Measurements from ENCODE around the gene SAPCD2.

SAPCD2 gene

GRCh38 chr9:137083394-137084004 lies 13.1 kb upstream of the SAPCD2 start:
- no peaks in the 10 kb centered on the region for H3K36me3 ChIP-seq (ENCODE audit: control insufficient read depth, insufficient read depth, low read length)
- peak; percentile 72 for DNase-seq
- H3K79me2 ChIP-seq (ENCODE audit: control insufficient read depth, insufficient read depth, low read length): no peaks in the 10 kb centered on the region
- H2BK15ac ChIP-seq (replicated peaks; ENCODE audit: low read depth): no peak overlapping the region
- no peak overlapping the region for H3K4me2 ChIP-seq (ENCODE audit: low read length)
- no peak overlapping the region for H2BK120ac ChIP-seq (ENCODE audit: low read depth, low read length)
- no peak overlapping the region for H4K5ac ChIP-seq (ENCODE audit: low read length)
- no peak overlapping the region for H3K27ac ChIP-seq (ENCODE audit: low read depth, low read length)
- H3K18ac ChIP-seq (ENCODE audit: low read length): no peak overlapping the region
- H3K56ac ChIP-seq (ENCODE audit: low read length): peak overlapping the region; percentile 25
- H3K4me1 ChIP-seq (ENCODE audit: control insufficient read depth, low read depth, low read length): peaks cover 2% of the 10 kb centered on the region
- no peak overlapping the region for H3K4me3 ChIP-seq (ENCODE audit: low read length)
- no peak overlapping the region for H3K4ac ChIP-seq (ENCODE audit: low read depth, low read length)
- no peak overlapping the region for H2AK5ac ChIP-seq (ENCODE audit: low read length)
- no CpG with 5 or more reads among the region's 12 CpGs for WGBS (ENCODE audit: extremely low coverage, insufficient coverage, low lambda C conversion rate)
- H3K27me3 ChIP-seq (ENCODE audit: insufficient read depth, low read length, poor library complexity): peaks cover 4% of the 10 kb centered on the region
- H4K8ac ChIP-seq (ENCODE audit: low read depth, low read length): no peak overlapping the region
- no peak overlapping the region for H2BK5ac ChIP-seq (ENCODE audit: low read length)
- H3K79me1 ChIP-seq (ENCODE audit: low read length): no peaks in the 10 kb centered on the region
- H3K23ac ChIP-seq (ENCODE audit: low read length): peak overlapping the region; percentile 66
- no peak overlapping the region for H3K9ac ChIP-seq (ENCODE audit: low read length)

GRCh38 chr9:137082925-137083290 lies 12.6 kb upstream of the SAPCD2 start:
- H3K18ac ChIP-seq (ENCODE audit: low read length): no peak overlapping the region
- no peak overlapping the region for H3K4ac ChIP-seq (ENCODE audit: low read depth, low read length)
- H3K9ac ChIP-seq (ENCODE audit: low read length): no peak overlapping the region
- no peak for DNase-seq
- H4K5ac ChIP-seq (ENCODE audit: low read length): no peak overlapping the region
- no peaks in the 10 kb centered on the region for H3K79me2 ChIP-seq (ENCODE audit: control insufficient read depth, insufficient read depth, low read length)
- H3K4me3 ChIP-seq (ENCODE audit: low read length): no peak overlapping the region
- no peak overlapping the region for H2BK5ac ChIP-seq (ENCODE audit: low read length)
- peaks cover 7% of the 10 kb centered on the region for H3K27me3 ChIP-seq (ENCODE audit: insufficient read depth, low read length, poor library complexity)
- no peak overlapping the region for H4K8ac ChIP-seq (ENCODE audit: low read depth, low read length)
- H3K27ac ChIP-seq (ENCODE audit: low read depth, low read length): no peak overlapping the region
- no peak overlapping the region for H2BK120ac ChIP-seq (ENCODE audit: low read depth, low read length)
- H3K36me3 ChIP-seq (ENCODE audit: control insufficient read depth, insufficient read depth, low read length): no peaks in the 10 kb centered on the region
- no peak overlapping the region for H3K4me2 ChIP-seq (ENCODE audit: low read length)
- H3K56ac ChIP-seq (ENCODE audit: low read length): no peak overlapping the region
- no peaks in the 10 kb centered on the region for H3K79me1 ChIP-seq (ENCODE audit: low read length)
- no peak overlapping the region for H3K23ac ChIP-seq (ENCODE audit: low read length)
- peaks cover under 1% of the 10 kb centered on the region for H3K4me1 ChIP-seq (ENCODE audit: control insufficient read depth, low read depth, low read length)
- H2AK5ac ChIP-seq (ENCODE audit: low read length): no peak overlapping the region
- H2BK15ac ChIP-seq (replicated peaks; ENCODE audit: low read depth): no peak overlapping the region
- WGBS (ENCODE audit: extremely low coverage, insufficient coverage, low lambda C conversion rate): no CpG with 5 or more reads among the region's 8 CpGs

GRCh38 chr9:137082222-137082924 lies 12.0 kb upstream of the SAPCD2 start:
- Histone ChIP-seq H3K4ac (ENCODE audit: low read depth, low read length) (no peak overlapping the region), H2BK5ac (ENCODE audit: low read length) (no peak overlapping the region), H3K23ac (ENCODE audit: low read length) (no peak overlapping the region), H3K27me3 (ENCODE audit: insufficient read depth, low read length, poor library complexity) (peaks cover 9% of the 10 kb centered on the region), H2AK5ac (ENCODE audit: low read length) (no peak overlapping the region), H4K8ac (ENCODE audit: low read depth, low read length) (no peak overlapping the region), H3K79me1 (ENCODE audit: low read length) (no peaks in the 10 kb centered on the region), H3K4me1 (ENCODE audit: control insufficient read depth, low read depth, low read length) (no peaks in the 10 kb centered on the region), H3K79me2 (ENCODE audit: control insufficient read depth, insufficient read depth, low read length) (no peaks in the 10 kb centered on the region), H3K27ac (ENCODE audit: low read depth, low read length) (no peak overlapping the region), H3K4me2 (ENCODE audit: low read length) (no peak overlapping the region), H2BK120ac (ENCODE audit: low read depth, low read length) (no peak overlapping the region), H3K56ac (ENCODE audit: low read length) (no peak overlapping the region), H3K4me3 (ENCODE audit: low read length) (no peak overlapping the region), H3K18ac (ENCODE audit: low read length) (no peak overlapping the region), H3K9ac (ENCODE audit: low read length) (no peak overlapping the region), H3K36me3 (ENCODE audit: control insufficient read depth, insufficient read depth, low read length) (no peaks in the 10 kb centered on the region), H4K5ac (ENCODE audit: low read length) (no peak overlapping the region), H2BK15ac (replicated peaks; ENCODE audit: low read depth) (no peak overlapping the region)
- WGBS (ENCODE audit: extremely low coverage, insufficient coverage, low lambda C conversion rate): no CpG with 5 or more reads among the region's 16 CpGs
- DNase-seq: no peak

GRCh38 chr9:137080260-137081122 lies 10.1 kb upstream of the SAPCD2 start:
- no peak overlapping the region for H3K27ac ChIP-seq (ENCODE audit: low read depth, low read length)
- H3K4me1 ChIP-seq (ENCODE audit: control insufficient read depth, low read depth, low read length): no peaks in the 10 kb centered on the region
- no peaks in the 10 kb centered on the region for H3K79me2 ChIP-seq (ENCODE audit: control insufficient read depth, insufficient read depth, low read length)
- H4K8ac ChIP-seq (ENCODE audit: low read depth, low read length): no peak overlapping the region
- WGBS (ENCODE audit: extremely low coverage, insufficient coverage, low lambda C conversion rate): no CpG with 5 or more reads among the region's 24 CpGs
- H3K79me1 ChIP-seq (ENCODE audit: low read length): no peaks in the 10 kb centered on the region
- no peak overlapping the region for H3K4ac ChIP-seq (ENCODE audit: low read depth, low read length)
- H3K27me3 ChIP-seq (ENCODE audit: insufficient read depth, low read length, poor library complexity): peaks cover 9% of the 10 kb centered on the region
- no peak overlapping the region for H3K18ac ChIP-seq (ENCODE audit: low read length)
- H4K5ac ChIP-seq (ENCODE audit: low read length): no peak overlapping the region
- H2BK5ac ChIP-seq (ENCODE audit: low read length): no peak overlapping the region
- H2BK15ac ChIP-seq (replicated peaks; ENCODE audit: low read depth): no peak overlapping the region
- H3K56ac ChIP-seq (ENCODE audit: low read length): no peak overlapping the region
- no peaks in the 10 kb centered on the region for H3K36me3 ChIP-seq (ENCODE audit: control insufficient read depth, insufficient read depth, low read length)
- H3K4me2 ChIP-seq (ENCODE audit: low read length): no peak overlapping the region
- no peak overlapping the region for H3K23ac ChIP-seq (ENCODE audit: low read length)
- no peak overlapping the region for H2BK120ac ChIP-seq (ENCODE audit: low read depth, low read length)
- H2AK5ac ChIP-seq (ENCODE audit: low read length): no peak overlapping the region
- no peak for DNase-seq
- H3K4me3 ChIP-seq (ENCODE audit: low read length): no peak overlapping the region
- H3K9ac ChIP-seq (ENCODE audit: low read length): no peak overlapping the region

- peaks cover 9% of the 10 kb centered on the region for H3K27me3 ChIP-seq (ENCODE audit: insufficient read depth, low read length, poor library complexity)
- WGBS (ENCODE audit: extremely low coverage, insufficient coverage, low lambda C conversion rate): no CpG with 5 or more reads among the region's 13 CpGs
Measured at GRCh38 chr9:137079401-137079787, 9.0 kb upstream of the SAPCD2 start.

More at GRCh38 chr9:137079401-137079787, 9.0 kb upstream of the SAPCD2 start:
- no peaks in the 10 kb centered on the region for H3K79me2 ChIP-seq (ENCODE audit: control insufficient read depth, insufficient read depth, low read length)
- no peak overlapping the region for H4K5ac ChIP-seq (ENCODE audit: low read length)
- no peaks in the 10 kb centered on the region for H3K4me1 ChIP-seq (ENCODE audit: control insufficient read depth, low read depth, low read length)
- no peak overlapping the region for H3K9ac ChIP-seq (ENCODE audit: low read length)
- no peak overlapping the region for H3K27ac ChIP-seq (ENCODE audit: low read depth, low read length)
- no peak overlapping the region for H3K18ac ChIP-seq (ENCODE audit: low read length)
- no peak overlapping the region for H2BK120ac ChIP-seq (ENCODE audit: low read depth, low read length)
- no peaks in the 10 kb centered on the region for H3K79me1 ChIP-seq (ENCODE audit: low read length)
- H2BK5ac ChIP-seq (ENCODE audit: low read length): no peak overlapping the region
- H3K4me2 ChIP-seq (ENCODE audit: low read length): no peak overlapping the region
- H3K23ac ChIP-seq (ENCODE audit: low read length): no peak overlapping the region
- no peak overlapping the region for H3K4me3 ChIP-seq (ENCODE audit: low read length)
- no peak overlapping the region for H3K4ac ChIP-seq (ENCODE audit: low read depth, low read length)
- no peak for DNase-seq
- H3K36me3 ChIP-seq (ENCODE audit: control insufficient read depth, insufficient read depth, low read length): no peaks in the 10 kb centered on the region
- H2BK15ac ChIP-seq (replicated peaks; ENCODE audit: low read depth): no peak overlapping the region
- H2AK5ac ChIP-seq (ENCODE audit: low read length): no peak overlapping the region
- no peak overlapping the region for H3K56ac ChIP-seq (ENCODE audit: low read length)
- no peak overlapping the region for H4K8ac ChIP-seq (ENCODE audit: low read depth, low read length)

Measured in mesendoderm (in vitro differentiated cells).